ENCODE data around the gene VAC14. TPM values are rescaled to one million over a fixed set of nuclear protein-coding genes. Genes with fewer than 3 reads are reported as not detected.
A peak's percentile ranks its signal among the peaks of the same experiment; 100 is the strongest.

Gene VAC14
- total and polyA plus RNA-seq, 2 experiments from 2014 or later = 27.1 to 32.4 TPM

DNA sequence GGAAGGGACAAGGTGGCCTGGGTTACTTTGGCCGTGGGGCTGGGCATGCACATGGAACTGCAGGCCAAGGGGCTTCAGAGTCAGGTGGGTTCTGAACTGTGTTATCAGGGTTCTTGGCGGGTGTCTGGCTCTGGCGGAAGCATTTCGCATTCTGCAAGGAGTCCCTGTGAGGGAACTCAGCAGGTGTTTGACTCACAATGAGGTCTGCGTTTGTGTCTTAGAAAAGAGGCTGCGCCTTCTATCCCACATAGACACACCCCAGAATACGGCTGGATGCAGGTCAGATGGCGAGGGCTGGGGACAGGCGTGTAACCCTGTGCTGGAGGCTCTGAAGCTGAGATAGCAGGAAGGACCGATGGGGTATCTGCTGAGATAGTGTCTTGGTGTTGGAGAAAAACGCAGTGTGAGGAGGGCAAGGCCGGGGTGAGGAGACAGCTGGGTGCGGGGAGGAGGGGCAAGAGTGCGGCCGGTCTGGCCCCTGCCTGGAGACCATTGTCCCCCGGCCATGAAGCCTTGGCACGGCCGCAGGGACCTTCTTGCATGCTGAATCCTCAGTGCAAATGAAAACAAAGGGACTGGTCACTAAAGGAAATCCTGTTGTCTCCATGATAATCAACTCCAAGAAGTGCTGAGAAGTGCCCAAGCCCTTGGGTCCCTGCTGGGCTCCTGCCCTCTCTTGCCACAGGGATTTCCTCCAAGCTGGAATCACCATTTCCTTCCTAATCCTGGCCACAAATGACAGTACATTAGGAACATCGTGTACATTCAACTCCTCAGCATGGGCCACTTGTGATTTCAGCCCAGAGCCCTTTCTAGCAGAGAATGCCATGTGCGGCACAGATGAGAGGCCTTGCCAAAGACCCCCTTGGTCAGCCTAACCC lies 92.4 kb downstream of the VAC14 start:
- Histone ChIP-seq H3K27ac (no peak overlapping the region), H3K4me1 (ENCODE audit: insufficient read depth) (peaks cover 44% of the 10 kb centered on the region), H3K4me2 (ENCODE audit: unreplicated experiment) (no peak overlapping the region), H3K79me2 (ENCODE audit: insufficient read depth) (no peaks in the 10 kb centered on the region), H4K20me1 (ENCODE audit: insufficient read depth) (no peaks in the 10 kb centered on the region), H3K9me3 (ENCODE audit: low read depth) (no peaks in the 10 kb centered on the region), H3K4me3 (no peak overlapping the region), H3K9me2 (ENCODE audit: insufficient read depth) (no peaks in the 10 kb centered on the region), H3F3A (ENCODE audit: insufficient read depth) (peaks cover 11% of the 10 kb centered on the region; the same call in 1 of the 2 replicates), H3K36me3 (ENCODE audit: low read depth) (no peaks in the 10 kb centered on the region), H3K9ac (no peak overlapping the region), H2AFZ (no peak overlapping the region), H3K27me3 (replicated peaks; ENCODE audit: insufficient read depth) (no peaks in the 10 kb centered on the region)
- TF ChIP-seq EZH2 (IDR thresholded peaks at IDR 0.05; ENCODE audit: insufficient read depth, poor library complexity, severe bottlenecking) (no peak), EZH2phosphoT487 (IDR thresholded peaks at IDR 0.05; ENCODE audit: insufficient read depth, low read depth) (no peak)
- WGBS, 2 experiments (ENCODE audit: low coverage in 1 of 2, low lambda C conversion rate in 2 of 2, missing lambda C conversion rate in 2 of 2) = 77 to 79% methylated on average over 18 to 20 of the region's 20 CpGs
- in situ Hi-C loops (cut with MboI) = no loop called here
- no peak for DNase-seq

GRCh38 chr16:70706948-70707465 lies 94.0 kb downstream of the VAC14 start:
- in situ Hi-C loops (cut with MboI) = no loop called here

DNA sequence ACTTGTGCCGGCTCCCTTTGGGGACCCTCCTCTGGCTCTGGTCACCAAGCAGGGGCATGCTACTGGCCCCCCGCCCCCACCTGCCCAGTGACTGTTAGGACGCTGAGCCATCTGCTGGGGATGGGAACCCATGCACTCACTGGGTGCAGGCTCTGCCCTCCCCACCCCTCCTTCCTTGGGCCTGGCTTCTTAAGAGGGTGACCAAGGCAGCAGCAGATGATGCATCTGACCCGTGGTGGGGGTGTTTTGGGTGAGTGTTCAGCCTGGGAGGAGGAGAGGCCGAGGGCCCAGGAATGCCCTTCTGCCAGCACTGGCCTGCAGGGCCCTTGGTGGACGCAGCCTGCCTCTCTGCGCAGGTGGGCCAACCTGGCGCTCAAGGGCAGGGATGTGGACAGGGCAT lies 95.9 kb downstream of the VAC14 start:
- Histone ChIP-seq H3K27me3 (replicated peaks; ENCODE audit: insufficient read depth) (no peaks in the 10 kb centered on the region), H3K9ac (peak overlapping the region; percentile 80), H3K36me3 (ENCODE audit: low read depth) (no peaks in the 10 kb centered on the region), H3F3A (ENCODE audit: insufficient read depth) (peaks cover 28% of the 10 kb centered on the region), H3K9me2 (ENCODE audit: insufficient read depth) (no peaks in the 10 kb centered on the region), H3K4me1 (ENCODE audit: insufficient read depth) (peaks cover 56% of the 10 kb centered on the region), H3K79me2 (ENCODE audit: insufficient read depth) (no peaks in the 10 kb centered on the region), H3K4me3 (no peak overlapping the region), H2AFZ (no peak overlapping the region), H3K4me2 (ENCODE audit: unreplicated experiment) (peak overlapping the region; percentile 23), H4K20me1 (ENCODE audit: insufficient read depth) (no peaks in the 10 kb centered on the region), H3K27ac (peak overlapping the region; percentile 98), H3K9me3 (ENCODE audit: low read depth) (no peaks in the 10 kb centered on the region)
- 50 to 63% methylated on average over 7 to 8 of the region's 8 CpGs for WGBS, 2 experiments (ENCODE audit: low coverage in 1 of 2, low lambda C conversion rate in 2 of 2, missing lambda C conversion rate in 2 of 2)
- peak; percentile 88 for DNase-seq
- in situ Hi-C loops (cut with MboI) = no loop called here
- TF ChIP-seq EZH2 (IDR thresholded peaks at IDR 0.05; ENCODE audit: insufficient read depth, poor library complexity, severe bottlenecking) (no peak), EZH2phosphoT487 (IDR thresholded peaks at IDR 0.05; ENCODE audit: insufficient read depth, low read depth) (no peak)

More at GRCh38 chr16:70706948-70707465, 94.0 kb downstream of the VAC14 start:
- TF ChIP-seq EZH2phosphoT487 (IDR thresholded peaks at IDR 0.05; ENCODE audit: insufficient read depth, low read depth) = no peak
- no peak for TF ChIP-seq EZH2 (IDR thresholded peaks at IDR 0.05; ENCODE audit: insufficient read depth, poor library complexity, severe bottlenecking)
- Histone ChIP-seq H2AFZ (peak overlapping the region; percentile 58), H3K9me3 (ENCODE audit: low read depth) (no peaks in the 10 kb centered on the region), H3K27ac (peak overlapping the region; percentile 98), H3K9ac (peak overlapping the region; percentile 71), H3K27me3 (replicated peaks; ENCODE audit: insufficient read depth) (no peaks in the 10 kb centered on the region), H3K79me2 (ENCODE audit: insufficient read depth) (no peaks in the 10 kb centered on the region), H3F3A (ENCODE audit: insufficient read depth) (peaks cover 21% of the 10 kb centered on the region), H3K4me2 (ENCODE audit: unreplicated experiment) (peak overlapping the region; percentile 66), H3K4me3 (peak overlapping the region; percentile 31), H3K36me3 (ENCODE audit: low read depth) (no peaks in the 10 kb centered on the region), H4K20me1 (ENCODE audit: insufficient read depth) (no peaks in the 10 kb centered on the region), H3K4me1 (ENCODE audit: insufficient read depth) (peaks cover 54% of the 10 kb centered on the region), H3K9me2 (ENCODE audit: insufficient read depth) (no peaks in the 10 kb centered on the region)
- 7 to 8% methylated on average over 7 of the region's 7 CpGs for WGBS, 2 experiments (ENCODE audit: low coverage in 1 of 2, low lambda C conversion rate in 2 of 2, missing lambda C conversion rate in 2 of 2)
- peak; percentile 85 for DNase-seq

GRCh38 chr16:70704586-70704985 lies 96.4 kb downstream of the VAC14 start:
- H3F3A ChIP-seq (ENCODE audit: insufficient read depth) = peaks cover 28% of the 10 kb centered on the region
- H3K4me2 ChIP-seq (ENCODE audit: unreplicated experiment) = peak overlapping the region; percentile 23
- no peaks in the 10 kb centered on the region for H3K36me3 ChIP-seq (ENCODE audit: low read depth)
- 47 to 52% methylated on average over 11 of the region's 11 CpGs for WGBS, 2 experiments (ENCODE audit: low coverage in 1 of 2, low lambda C conversion rate in 2 of 2, missing lambda C conversion rate in 2 of 2)
- no peaks in the 10 kb centered on the region for H3K9me2 ChIP-seq (ENCODE audit: insufficient read depth)
- H3K27me3 ChIP-seq (replicated peaks; ENCODE audit: insufficient read depth) = no peaks in the 10 kb centered on the region
- in situ Hi-C loops (cut with MboI) = no loop called here
- peaks cover 56% of the 10 kb centered on the region for H3K4me1 ChIP-seq (ENCODE audit: insufficient read depth)
- peak overlapping the region; percentile 98 for H3K27ac ChIP-seq
- no peak for TF ChIP-seq EZH2phosphoT487 (IDR thresholded peaks at IDR 0.05; ENCODE audit: insufficient read depth, low read depth)
- no peak for TF ChIP-seq EZH2 (IDR thresholded peaks at IDR 0.05; ENCODE audit: insufficient read depth, poor library complexity, severe bottlenecking)
- peak; percentile 62 for DNase-seq
- no peak overlapping the region for H3K4me3 ChIP-seq
- no peaks in the 10 kb centered on the region for H4K20me1 ChIP-seq (ENCODE audit: insufficient read depth)
- H3K9me3 ChIP-seq (ENCODE audit: low read depth) = no peaks in the 10 kb centered on the region
- peak overlapping the region; percentile 80 for H3K9ac ChIP-seq
- H2AFZ ChIP-seq = no peak overlapping the region
- H3K79me2 ChIP-seq (ENCODE audit: insufficient read depth) = no peaks in the 10 kb centered on the region

Data from GM23248 (cell line).